Right ventricle myocardium inferior (tissue), 1 donor: ENCODE results near the gene OPN3. TPM values are rescaled to one million over a fixed set of nuclear protein-coding genes. Genes with fewer than 3 reads are reported as not detected.

Experiments used
- ATAC-seq: fragments of 200-7000 bp; cut with Tn5 transposase; one replicate; pipeline ENCODE4 v1.9.1; 2020; ENCODE audit warnings: mild to moderate bottlenecking, moderate library complexity
- DNase-seq: peaks from one replicate; pipeline ENCODE4 v3.0.0; 2021; ENCODE audit errors: missing footprints
- intact Hi-C: fragments of 100-400 bp; cut with DNase I; formaldehyde crosslinking; loops from one replicate; pipeline ENCODE4 v1.11.0; 2022
- total RNA-seq: library from RNA; stranded (reverse); fragmentation: NEBNext Ultra II Directional; extraction: Animal tissue kit (Norgen Biotek cat#: 25700); gene quantifications from one replicate; pipeline ENCODE4 v1.2.1, GENCODE V29; 2021
- donor health status: DM: no; HTN: yes; CAD: no; lungs with severe emphysema.

OPN3 gene
- total RNA-seq, 1 donor from 2014 or later, result 7.0 TPM

DNA sequence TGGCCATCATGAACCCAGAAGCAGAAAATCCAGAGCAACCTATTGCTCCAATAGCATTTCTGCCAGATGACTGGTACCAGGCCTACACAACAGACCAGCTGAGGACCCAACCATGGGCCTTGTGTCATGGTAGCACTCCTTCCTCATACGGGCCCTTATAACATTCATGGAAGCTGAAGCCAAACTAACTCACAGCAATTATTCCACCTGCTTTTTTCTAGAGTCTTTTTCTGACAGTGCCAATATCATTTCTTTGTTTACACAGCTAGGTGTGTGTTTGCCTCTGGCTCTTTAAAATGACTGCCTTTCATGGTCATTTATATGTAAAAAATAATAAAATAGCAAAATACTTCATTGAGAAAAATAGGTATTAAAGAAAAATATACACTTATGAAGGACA, 8.0 kb upstream of the OPN3 start:
- ATAC-seq (no peak), DNase-seq (no peak)
- intact Hi-C loops, result no loop called here

DNA sequence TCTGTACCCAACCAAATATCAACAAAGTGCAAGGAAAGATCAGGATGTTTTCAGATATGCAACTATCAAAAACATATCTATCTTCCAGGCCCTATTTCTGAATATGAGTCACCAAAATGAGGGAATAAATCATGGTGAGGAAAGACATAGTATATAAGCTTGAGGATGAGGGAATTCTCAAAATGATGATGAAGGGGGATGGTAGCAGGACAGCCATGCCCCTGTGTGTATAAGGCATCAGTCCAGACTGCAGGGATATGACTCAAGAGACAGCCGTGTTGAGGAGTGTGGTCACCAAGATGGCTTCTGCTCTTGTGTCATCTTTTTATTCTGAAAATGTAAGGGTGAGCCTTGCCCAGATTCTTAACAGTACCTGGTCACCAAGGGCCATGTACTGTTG, 7.5 kb upstream of the OPN3 start:
- intact Hi-C loops, result no loop called here
- ATAC-seq (no peak), DNase-seq (no peak)

DNA sequence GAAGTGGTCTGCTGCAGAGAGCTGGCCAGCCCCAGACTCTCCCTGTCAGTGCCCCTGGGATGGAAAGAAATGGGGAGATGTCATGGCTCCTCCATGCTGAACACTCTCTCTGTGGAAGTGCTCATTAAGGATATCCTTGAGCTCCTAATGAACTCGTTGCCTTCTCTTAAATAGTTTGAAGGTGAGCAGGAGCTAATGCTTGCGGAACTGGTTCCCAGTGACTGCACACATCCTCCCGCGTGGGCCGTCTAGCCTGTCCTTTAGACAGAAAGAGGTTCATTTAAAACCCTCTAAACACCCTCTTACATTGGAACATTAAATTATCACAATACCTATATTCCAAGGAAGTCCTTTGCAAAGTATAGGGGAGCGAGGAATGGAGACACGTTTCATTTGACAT, 6.0 kb upstream of the OPN3 start:
- intact Hi-C loops, result no loop called here
- no peak for ATAC-seq

DNA sequence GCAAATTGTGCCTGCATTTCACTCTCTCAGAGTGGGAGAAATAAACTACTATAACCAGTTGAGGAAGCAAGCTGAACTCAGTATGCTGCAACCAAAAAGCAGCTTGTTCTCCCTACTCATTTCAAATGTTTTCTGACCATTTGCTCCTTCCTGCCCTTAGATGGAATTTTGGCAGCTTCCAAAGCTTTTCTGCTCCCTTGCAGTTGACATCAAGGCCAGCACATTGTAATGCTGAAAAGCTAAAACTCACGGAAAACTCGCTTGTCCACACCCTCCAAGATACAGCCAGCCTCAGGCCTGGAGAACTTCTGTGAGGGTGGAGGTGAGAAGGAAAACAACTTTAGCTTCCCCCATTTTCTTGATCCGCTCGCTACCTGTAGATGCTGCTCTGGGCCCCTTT, 5.0 kb upstream of the OPN3 start:
- ATAC-seq (no peak), DNase-seq (no peak)
- intact Hi-C loops, result no loop called here

More for the DNA sequence above, 6.0 kb upstream of the OPN3 start:
- DNase-seq, result no peak

- intact Hi-C loops, result loop anchor here (5.0 kb wide), 1 partner anchor 127 kb away; the partner anchor contains the start of gene FH
- no peak for ATAC-seq
- DNase-seq, result no peak
These were observed 4.1 kb upstream of the OPN3 start for GRCh38 chr1:241644259-241644658.

DNA sequence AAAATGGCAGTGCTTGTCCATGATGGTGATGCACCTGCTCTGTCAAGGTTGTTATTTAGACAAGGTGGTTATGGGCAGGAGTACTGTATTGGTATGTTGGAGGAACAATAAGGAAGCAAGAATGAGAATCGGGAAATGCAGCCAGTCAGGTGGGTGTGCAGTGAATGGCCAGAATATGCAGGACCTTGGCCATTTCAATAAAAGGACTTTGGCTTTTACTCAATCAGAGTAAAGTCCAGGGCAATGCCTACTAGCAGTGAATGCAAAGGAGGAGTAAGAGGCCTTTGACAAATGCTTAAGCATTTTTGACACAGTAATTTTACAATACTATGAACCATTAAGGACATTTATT, 2.4 kb upstream of the OPN3 start:
- DNase-seq, result no peak
- intact Hi-C loops, result loop anchor here (5.0 kb wide), 1 partner anchor 125 kb away; the partner anchor contains the start of gene FH
- no peak for ATAC-seq

- intact Hi-C loops, result loop anchor here (5.0 kb wide), 1 partner anchor 125 kb away; the partner anchor contains the start of gene FH
- ATAC-seq, result no peak
- DNase-seq, result no peak
These were observed 1.8 kb upstream of the OPN3 start for GRCh38 chr1:241641773-241642592.

DNA sequence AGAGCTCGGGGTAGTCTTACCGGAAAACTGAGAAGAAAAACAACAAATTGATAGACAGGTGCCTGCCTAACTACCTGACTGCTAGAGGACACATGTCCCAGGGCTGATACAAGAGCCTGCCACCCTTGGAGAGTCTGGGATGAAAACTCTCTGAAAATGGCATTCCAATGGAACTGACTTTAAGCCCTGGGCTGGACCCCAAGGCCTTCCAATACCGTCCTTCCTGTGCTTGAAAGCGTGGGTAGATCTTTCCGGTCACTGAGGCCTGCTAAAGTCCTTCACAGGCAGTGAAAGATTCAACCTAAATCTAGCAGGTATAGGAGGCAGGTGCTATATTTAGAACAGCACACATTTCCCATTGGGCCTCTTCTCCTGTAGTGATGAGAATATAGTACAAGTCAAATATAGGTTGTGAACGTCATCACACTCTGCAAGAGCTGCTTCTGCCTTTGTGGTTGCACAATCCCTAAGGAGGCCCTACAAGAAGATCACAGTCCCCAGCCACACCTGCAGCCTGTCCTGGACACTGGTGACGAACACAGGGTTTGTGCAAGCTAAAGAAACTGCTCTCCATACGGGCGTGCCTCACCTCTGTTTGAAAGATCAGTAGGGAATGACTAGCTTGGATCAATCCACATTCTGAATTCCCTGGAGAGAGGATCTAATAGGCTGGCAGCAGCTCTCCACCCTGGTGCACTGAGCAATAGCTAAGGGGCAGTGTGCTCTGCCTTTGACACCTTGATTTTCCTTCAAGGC, 876 bp upstream of the OPN3 start:
- intact Hi-C loops, result loop anchor here (5.0 kb wide), 1 partner anchor 124 kb away; the partner anchor contains the start of gene FH
- DNase-seq (no peak), ATAC-seq (no peak)

DNA sequence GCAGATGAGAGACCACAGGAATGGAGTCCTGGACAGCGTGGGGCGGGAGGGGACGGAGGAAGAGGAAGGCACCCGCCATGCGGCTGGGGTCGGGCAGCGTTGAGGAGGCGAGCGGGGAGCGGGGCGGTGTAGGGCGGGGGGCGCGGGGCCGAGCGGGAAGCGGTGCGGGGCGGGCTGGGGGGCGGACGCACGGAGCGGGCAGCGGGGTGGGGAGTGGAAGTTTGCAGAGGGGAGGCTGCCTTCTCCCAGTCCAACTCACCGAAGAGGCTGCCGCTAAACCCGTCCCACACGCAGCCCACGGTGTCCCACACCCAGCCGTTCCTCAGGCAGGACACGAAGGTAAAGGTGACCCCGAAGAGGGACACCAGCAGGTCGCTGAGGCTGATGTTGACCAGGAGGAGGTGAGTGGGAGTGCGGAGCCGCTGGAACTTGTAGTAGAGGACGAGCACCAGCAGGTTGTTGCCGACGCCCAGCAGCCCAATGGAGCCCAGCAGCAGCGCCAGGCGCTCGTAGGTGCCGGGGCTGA, 483 bp downstream of the OPN3 start:
- ATAC-seq, result no peak
- no peak for DNase-seq
- intact Hi-C loops, result loop anchor here (5.0 kb wide), 1 partner anchor 122 kb away; the partner anchor contains the start of gene FH

DNA sequence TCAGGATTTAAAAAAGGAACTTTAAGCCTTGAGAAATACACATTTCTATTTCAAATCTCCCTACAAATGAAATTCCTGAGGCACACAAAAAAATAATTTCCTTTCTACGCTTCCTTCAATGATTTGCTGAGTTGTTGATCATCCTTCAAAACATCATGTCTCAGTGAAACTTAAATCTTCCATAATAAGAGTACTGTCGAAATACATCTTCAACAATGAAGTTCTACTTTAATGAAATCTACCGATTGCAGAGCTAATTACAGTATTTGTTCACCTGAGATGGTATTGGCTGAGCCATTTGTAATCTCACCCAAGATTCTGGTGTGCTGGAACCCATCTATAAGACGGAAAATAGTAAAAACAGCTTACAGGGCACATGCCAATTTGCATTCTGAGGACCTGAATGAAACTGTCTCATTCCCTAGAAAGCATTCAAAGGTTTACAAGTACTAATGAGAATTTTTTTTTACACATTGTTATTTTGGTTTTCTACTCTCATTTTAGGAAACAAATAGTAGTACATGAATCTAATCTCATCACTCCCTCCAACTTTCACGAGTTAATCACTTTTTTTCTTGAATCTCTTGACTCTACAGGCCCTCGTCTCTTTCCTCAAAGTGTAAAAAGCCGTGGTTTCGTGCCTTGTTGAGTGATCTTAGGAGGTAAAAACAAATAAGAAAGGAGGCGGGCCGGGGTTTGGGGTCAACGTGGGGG, 1.1 kb downstream of the OPN3 start:
- ATAC-seq, result no peak
- no peak for DNase-seq
- intact Hi-C loops, result no loop called here

DNA sequence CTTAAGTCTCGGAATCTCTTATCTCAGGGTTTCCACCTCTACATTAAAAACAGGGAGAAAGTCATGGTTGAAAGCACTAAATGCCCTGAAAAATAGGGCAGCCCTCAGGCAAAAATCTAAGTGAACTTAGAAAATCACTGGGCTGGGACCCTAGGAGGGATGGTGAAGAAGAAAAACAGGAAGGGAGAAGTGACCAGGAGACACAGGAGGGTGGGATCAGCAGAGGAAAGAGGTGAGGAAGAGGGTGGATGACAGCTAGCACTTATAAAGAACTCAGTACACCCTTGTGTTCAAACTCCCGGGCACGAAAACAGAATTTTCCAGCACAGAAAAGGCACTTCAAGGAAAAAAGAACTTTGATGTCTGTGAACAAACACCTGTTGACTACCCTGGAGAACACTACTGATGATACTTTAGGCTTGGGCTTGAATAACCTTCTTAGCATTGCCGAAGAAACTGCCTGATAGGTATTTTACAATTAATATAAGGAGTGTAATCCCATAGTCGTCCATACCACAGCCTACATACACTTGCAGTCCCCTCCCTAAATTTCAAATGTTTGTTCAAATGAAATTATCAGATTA, 2.0 kb downstream of the OPN3 start:
- DNase-seq, result no peak
- intact Hi-C loops, result no loop called here
- no peak for ATAC-seq

GRCh38 chr1:241637604-241638003, 2.6 kb downstream of the OPN3 start:
- ATAC-seq (no peak), DNase-seq (no peak)
- intact Hi-C loops, result no loop called here

- intact Hi-C loops, result no loop called here
- no peak for ATAC-seq
- DNase-seq, result no peak
These were observed 3.1 kb downstream of the OPN3 start for GRCh38 chr1:241637046-241637590.

GRCh38 chr1:241636291-241636690, 3.9 kb downstream of the OPN3 start:
- no peak for DNase-seq
- intact Hi-C loops, result no loop called here
- no peak for ATAC-seq

GRCh38 chr1:241635556-241636152, 4.5 kb downstream of the OPN3 start:
- no peak for ATAC-seq
- DNase-seq, result no peak
- intact Hi-C loops, result no loop called here

GRCh38 chr1:241632987-241633386, 7.2 kb downstream of the OPN3 start:
- no peak for DNase-seq
- intact Hi-C loops, result no loop called here
- no peak for ATAC-seq

DNA sequence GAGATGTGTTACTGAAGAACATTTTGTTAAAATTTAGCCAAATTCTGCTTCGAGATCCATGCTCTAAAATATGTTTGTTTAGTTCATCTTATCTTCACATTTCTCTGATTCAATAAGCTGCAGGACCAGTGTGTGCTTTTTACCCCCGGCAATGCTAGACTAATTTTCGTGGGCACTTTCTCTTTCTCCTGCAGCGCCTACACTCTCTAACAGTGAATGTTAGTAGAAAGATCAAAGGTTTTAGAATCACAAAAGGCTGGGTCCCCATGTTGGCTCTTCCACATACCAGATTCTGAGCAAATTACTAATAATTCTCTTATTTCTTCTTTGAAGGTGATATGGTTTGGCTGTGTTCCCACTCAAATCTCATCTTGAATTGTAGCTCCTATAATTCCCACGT, 8.5 kb downstream of the OPN3 start:
- no peak for ATAC-seq
- intact Hi-C loops, result no loop called here
- DNase-seq, result no peak

DNA sequence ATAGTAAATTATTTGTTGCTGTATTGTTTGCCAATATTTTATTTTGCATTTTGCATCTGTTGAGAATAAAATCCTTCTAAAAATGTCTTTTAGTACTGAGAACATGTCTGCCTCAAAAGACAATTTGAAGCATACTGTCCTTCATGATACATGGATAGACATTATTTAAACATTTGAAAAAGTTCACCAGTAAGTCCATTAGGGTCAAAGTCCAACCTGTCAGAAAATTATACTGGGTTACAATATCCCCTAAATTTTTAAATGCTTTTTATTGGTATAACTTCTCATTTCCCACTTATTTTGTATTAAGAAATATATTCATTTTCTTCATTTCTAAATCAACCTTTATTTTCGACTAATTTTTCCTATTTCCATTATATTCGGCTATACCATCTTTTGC, 9.3 kb downstream of the OPN3 start:
- intact Hi-C loops, result no loop called here

More for the DNA sequence above, 9.3 kb downstream of the OPN3 start:
- no peak for DNase-seq
- ATAC-seq, result no peak
